Erythroblast (primary cell): ENCODE results near the gene RINT1.
"Not testable (repeated sequence)": the region's sequence is repeated elsewhere in the genome, so short reads cannot be mapped to it uniquely, and the experiment has no call there.

Experiments used
- DNase-seq, 2 experiments: peaks; one replicate each; lab custom pipeline; 2025; lab: John Stamatoyannopoulos, UW
- GATA1 ChIP-seq: IDR thresholded peaks from 2 replicates; pipeline ENCODE4 v1.6.1; 2011; ENCODE audit warnings: low read depth, mild to moderate bottlenecking, control low read depth, low read length, moderate library complexity
- POLR2A ChIP-seq: IDR thresholded peaks from 2 replicates; pipeline ENCODE4 v1.6.1; 2011; ENCODE audit warnings: mild to moderate bottlenecking, low read length

Gene RINT1

DNA sequence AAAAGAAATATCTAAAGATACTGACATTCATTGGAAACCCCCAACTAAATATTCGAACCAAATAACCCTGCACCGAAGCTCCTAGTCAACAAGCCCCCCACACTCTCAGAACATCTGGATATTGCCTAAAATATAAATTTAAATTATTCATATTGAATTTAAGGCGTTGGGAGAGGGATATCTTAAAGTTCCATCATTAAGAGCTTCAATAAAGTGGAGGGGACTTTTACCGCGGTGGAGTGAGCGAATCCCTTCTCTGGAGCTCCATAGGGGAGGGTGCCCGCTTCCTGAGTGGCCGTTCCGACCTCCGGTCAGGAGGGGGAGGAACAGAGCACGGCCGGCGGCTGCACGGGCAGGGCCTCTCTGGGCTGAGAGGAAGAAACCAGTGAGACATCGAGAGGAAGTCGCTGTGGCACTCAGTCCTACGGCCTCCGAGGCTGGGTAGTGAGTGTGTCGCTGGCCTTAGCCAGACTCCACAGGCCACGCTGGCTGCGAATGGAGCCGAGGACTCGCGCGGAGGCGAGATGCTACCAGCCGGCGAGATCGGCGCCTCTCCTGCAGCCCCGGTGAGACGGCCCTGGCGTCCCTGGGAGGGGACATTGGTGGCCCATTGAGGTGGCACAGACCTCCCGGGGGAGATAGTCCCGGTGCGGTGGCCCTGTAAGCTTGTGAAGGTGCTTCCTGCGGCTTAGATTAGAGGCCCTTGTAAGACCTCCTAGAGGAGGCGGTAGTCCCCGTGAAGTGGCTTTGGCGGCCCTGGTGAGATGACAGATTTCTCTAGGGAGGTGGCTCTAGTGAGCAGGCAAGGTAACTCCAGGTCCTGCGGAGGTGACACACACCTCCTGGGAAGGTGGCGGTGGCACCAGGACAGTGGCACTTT, at the start of gene RINT1:
Gene RINT1, plus strand, starts transcription at position 410 of the 880 bp plus-strand sequence. Its CDS starts 115 bp downstream, at position 525.
- TF ChIP-seq GATA1 (no peak), POLR2A (peak; percentile 96)
- peak; percentile 94 for DNase-seq

DNA sequence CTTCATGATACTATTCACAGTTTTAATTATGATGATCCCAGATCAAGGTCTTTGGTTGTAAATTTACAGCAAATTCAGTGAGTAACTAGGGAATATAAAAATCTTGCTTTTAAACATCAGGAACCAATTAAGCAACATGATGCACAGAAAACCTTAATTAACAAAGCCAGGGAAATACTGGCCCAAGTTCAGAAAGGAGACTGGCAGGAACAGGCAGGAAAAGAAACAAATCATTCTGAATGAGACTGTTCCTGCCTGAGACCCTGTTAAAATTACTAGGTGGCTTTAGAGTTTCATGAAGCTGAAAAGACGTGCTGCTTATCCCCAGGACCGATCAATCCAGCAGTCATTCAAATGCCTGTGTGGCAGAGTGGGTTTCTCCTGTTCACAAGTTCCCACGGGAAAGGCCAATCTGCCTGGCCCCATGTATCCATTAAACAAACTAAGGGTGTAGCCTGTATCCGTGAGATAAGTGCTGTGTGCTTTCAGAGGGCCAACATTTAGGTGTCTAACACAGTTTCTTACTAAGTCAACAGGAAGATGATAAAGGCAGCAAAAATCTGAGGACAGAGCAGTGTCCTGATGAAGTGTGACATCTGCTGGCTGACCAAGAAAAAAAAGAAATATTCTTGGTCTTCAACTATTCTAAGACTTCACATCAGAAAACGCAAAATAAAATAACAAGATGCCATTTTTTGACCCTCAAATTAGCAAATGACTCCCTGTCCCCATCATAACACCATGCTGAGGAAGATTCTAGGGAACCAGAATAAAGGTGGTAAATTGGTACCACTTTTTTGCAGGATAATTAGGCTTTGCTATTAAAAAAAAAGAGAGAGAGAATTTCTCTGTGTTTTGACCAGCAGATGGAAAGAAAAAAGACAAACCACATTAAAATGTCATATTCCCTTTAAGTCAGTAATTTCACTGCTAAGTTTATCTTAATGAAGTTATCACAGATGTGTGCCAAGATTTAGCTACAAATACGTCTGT, 44.1 kb upstream of the RINT1 start:
- peak; percentile 24 to 47 for DNase-seq
- TF ChIP-seq POLR2A, result no peak
- no peak for TF ChIP-seq GATA1

DNA sequence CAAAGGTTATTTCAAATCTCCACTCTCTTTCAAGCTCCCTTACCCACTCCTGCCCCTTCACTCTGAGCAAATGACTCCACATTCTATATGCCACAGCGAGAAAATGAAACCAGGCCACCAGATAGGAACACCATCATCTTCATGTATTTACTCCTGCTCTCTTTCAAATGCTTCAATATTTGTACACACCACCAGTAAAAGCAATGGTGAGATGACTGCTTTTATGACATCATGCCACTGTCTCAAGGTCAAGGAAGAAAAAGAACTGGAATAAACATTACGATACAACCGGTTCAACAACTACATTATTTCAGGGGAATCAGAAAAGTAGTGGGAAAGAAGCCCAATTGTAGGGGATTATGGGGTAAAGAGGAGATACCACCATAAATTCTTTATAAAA, 42.6 kb upstream of the RINT1 start:
- no peak for DNase-seq
- no peak for TF ChIP-seq GATA1
- TF ChIP-seq POLR2A, result no peak

DNA sequence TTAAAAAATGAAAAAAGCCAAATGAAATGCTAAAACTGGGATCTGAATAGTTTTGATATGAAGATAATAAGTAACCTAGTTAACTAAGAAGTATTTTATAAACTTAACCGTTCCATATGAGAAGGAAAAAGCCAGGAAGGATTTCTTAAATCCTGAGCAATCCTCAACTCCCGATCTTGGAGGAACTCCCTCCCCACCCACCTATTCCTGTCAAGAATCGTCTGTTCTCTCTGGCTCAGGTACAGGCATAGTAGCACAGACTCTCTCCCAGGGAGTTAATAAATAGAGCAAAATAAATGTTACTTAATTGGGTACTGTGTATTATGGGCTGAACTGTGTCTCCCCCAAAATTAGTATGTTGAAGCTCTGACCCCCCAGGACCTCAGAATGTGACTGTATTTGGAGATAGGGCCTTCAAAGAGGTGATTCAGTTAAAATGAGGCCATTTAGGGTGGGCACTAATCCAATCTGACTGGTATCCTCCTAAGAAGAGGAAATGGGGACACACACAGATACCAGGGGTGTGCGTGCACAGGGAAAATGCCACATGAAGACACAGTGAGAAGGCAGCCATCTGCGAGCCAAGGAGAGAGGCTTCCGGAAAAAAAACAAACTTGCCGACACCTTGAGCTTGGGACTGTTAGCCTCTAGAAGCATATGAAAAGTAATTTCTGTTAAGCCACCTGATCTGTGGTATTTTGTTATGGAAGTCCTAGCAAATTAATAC, 38.6 kb upstream of the RINT1 start:
- TF ChIP-seq GATA1 (no peak), POLR2A (no peak)
- no peak for DNase-seq

DNA sequence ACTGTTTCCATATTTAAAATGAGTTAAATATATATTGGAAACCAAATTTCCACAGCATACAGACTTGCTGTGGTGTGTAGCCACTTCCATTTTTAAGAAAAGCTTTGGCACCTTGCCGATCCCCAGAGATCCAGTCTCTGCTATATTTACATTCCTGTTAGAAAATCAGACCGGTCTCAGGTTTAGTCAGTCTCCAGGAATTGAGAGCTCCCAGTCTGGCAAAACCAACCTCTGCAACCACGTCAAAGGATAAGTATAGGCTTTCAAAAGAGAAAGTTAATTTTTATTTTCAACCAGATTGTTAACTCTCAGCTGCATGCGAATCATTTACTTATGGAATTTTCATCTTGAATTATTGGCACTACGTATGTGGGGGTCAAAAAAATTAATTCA, 38.1 kb upstream of the RINT1 start:
- DNase-seq, result no peak
- TF ChIP-seq POLR2A (no peak), GATA1 (no peak)

DNA sequence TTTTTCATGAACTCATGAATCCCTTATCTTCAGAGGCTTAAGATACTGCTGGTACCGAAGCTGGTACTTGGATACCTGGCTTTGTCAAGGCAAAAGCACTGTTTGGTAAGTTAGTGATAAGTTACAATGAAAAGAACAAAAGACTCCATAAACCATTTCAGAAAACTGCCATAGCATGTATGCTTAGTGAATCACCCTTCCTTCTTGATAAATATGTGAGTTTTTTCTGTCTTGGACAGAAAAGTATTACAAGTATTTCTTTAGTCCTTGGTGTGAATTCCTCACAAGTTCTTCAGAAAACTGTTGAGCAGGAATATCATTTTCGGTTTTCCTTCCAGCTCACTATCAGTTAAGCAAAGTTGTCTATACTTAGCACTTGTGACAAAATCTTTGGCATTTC, 35.5 kb upstream of the RINT1 start:
- TF ChIP-seq GATA1, result no peak
- TF ChIP-seq POLR2A, result no peak
- no peak for DNase-seq

DNA sequence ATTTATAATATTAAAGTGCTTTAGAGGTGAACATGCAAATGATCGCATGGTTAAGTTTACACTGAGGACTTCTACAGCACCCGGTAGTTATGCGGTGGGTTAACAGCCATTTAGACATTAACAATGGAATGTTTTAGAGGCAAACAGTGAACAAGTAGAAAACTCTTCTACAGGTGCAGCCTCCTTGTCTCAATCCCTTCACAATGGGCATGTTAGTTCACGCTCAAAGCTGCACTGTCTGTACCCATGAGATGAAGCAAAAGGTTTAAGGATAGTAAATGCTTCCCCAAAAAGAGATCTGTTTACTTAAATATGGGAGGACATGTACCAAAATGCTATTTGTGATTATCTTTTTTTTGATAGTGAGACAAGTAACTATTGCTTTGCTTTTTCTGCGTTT, 35.0 kb upstream of the RINT1 start:
- no peak for DNase-seq
- TF ChIP-seq GATA1 (no peak), POLR2A (no peak)

DNA sequence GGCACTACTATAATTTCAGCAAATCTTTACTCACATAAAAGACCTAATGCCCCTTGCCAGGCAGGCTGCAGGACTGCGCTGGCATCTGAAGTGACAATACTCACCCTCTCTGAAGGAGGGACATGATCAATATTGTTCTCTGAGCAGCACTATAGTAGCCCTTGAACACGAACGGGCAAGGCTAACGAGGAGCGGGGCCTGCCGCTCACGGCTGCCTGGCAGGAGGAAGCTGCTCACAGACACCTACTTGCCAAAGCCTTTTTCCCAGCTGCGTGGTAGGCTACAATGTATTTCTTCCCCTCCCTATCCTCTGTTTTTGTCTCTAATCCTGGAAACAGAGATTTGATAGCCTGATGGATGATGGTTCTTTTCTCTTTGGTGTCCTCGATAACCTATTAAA, 29.8 kb upstream of the RINT1 start:
- TF ChIP-seq GATA1, result no peak
- TF ChIP-seq POLR2A, result no peak
- DNase-seq, result no peak

DNA sequence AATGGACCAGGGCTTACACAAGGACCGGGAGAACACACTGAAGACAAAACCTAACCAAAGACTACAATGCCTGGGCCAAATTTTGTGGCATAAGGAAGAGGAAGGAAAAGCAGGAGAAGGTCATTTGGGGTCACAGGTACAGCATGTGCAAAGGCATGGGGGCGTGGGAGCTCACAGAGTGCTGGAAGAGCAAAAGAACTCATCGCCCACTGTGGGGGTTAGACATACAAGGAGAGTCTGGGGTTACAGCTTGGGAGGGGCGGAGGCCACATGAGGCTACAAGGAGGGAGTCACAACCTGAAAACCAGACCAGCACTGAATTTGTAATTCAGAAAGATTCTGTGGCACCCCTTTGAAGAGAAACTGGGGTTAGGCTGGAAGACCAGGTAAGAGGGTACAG, 19.6 kb upstream of the RINT1 start:
- no peak for DNase-seq
- TF ChIP-seq GATA1 (no peak), POLR2A (no peak)

DNA sequence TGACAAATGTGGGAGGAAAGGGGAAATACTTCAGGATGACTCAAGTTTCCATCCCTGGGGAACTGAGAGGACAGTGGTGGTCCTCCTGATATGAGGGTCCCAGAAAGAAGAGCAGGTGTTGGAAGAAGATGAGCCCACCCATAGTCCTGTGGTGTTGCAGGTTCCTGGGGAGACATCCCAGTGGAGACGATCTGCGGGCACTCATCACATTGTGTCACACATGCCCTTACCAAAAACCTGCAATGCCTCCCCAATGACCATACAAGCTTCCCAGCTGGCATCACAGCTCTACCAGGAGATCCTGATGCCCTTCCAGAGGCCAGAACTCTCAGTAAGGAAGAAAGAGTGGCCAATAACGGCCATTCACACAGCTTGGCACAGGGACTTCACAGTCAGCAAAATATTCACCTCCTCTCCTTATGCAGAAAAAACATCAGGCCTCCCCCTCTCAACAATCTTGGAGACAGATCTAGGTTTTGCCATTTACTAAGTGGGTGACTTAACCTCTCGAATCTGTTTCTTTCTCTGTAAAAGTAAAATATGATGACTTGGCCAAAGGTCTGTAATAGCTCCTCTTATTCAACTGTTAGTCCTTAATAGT, 19.0 kb upstream of the RINT1 start:
- TF ChIP-seq POLR2A (no peak), GATA1 (no peak)
- DNase-seq, result no peak

DNA sequence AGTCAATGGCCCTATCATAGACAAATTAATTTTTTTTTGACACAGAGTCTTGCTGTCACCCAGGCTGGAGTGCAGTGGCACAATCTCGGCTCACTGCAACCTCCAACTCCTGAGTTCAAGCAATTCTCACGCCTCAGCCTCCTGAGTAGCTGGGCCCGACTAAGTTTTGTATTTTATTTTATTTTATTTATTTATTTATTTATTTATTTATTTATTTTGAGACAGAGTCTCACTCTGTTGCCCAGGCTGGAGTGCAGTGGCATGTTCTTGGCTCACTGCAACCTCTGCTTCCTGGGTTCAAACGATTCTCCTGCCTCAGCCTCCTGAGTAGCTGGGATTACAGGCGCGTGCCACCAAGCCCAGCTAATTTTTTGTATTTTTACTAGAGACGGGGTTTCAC, 16.4 kb upstream of the RINT1 start:
- DNase-seq, result not testable (repeated sequence)

DNA sequence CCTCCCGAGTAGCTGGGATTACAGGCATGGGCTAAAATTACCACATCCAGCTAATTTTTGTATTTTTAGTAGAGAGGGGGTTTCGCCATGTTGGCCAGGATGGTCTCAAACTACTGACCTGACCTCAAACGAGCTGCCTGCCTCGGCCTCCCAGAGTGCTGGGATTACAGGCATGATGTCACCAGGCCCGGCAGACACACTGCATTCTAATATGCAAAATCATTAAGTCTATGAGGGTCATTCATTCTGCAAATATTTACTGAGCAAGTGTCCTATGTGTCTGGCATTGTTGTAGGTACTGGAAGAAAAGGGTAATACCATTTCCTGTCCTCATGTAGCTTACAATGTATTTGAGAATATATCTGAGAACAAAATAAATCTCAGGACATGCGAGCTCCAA, 12.6 kb upstream of the RINT1 start:
- DNase-seq, result no peak
- TF ChIP-seq GATA1 (no peak), POLR2A (no peak)

DNA sequence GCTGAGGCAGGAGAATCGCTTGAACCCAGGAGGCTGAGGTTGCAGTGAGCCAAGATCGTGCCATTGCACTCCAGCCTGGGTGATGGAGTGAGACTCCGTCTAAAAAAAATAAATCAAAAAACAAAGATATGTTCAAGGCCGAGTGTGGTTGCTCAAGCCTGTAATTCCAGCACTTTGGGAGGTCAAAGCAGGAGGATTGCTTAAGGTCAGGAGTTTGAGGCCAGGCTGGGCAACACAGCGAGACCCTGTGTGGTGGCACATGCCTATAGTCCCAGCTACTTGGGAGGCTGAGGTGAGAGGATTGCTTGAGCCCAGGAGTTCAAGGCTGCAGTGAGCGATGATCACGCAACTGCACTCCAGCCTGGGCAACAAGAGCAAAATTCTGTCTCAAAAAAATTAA, 11.4 kb upstream of the RINT1 start:
- not testable (repeated sequence) for DNase-seq
